K562 (cell line): ENCODE data around the gene MEX3C. TPM values are rescaled to one million over a fixed set of nuclear protein-coding genes. Genes with fewer than 3 reads are reported as not detected.

ENCODE experiments used
- ATAC-seq: fragments of 200-7000 bp; cut with Tn5 transposase; 3 replicates; pipeline ENCODE4 v1.9.1; 2020; ENCODE audit warnings: moderate library complexity
- BruUV-seq: library from RNA; stranded (reverse); fragments of 400-500 nt; replicated peaks from 2 replicates; lab custom pipeline; 2021; lab: Mats Ljungman, UMichigan
- CTCF ChIA-PET: fragments of 300-600 bp; formaldehyde crosslinking; extraction: SDS; loops from one replicate; lab custom pipeline; 2021; ENCODE audit warnings: low intra/inter-chr PET ratio; lab: Yijun Ruan, JAX
- POLR2A ChIA-PET: fragments of 300-600, 350-650 bp; sonication (Branson Sonifier 250); formaldehyde crosslinking; extraction: SDS; loops from one replicate; lab custom pipeline; 2021; ENCODE audit warnings: antibody characterized with exemption, inconsistent platforms; lab: Yijun Ruan, JAX
- DNase-seq, 4 experiments: peaks; one replicate each; pipeline versions ENCODE4 v3.0.0 to v3.0.0-alpha.2; 2011 to 2018; ENCODE audit warnings: low spot score in 3 of 4, mixed read lengths in 3 of 4; ENCODE audit errors: extremely low read depth in 1 of 4
- FAIRE-seq: peaks from 2 replicates; lab custom pipeline; 2011; peaks lifted over from hg19 to GRCh38; lab: Jason Lieb, UNC
- H2AFZ ChIP-seq: 2 replicates; pipeline ENCODE4 v1.6.0; 2011; ENCODE audit warnings: low read depth, low read length, control low read depth, inconsistent platforms
- H3K27ac ChIP-seq: fragments of 200-600 bp; 3 replicates; pipeline ENCODE4 v1.8.0; 2011; ENCODE audit warnings: low read depth, mild to moderate bottlenecking, control low read depth, inconsistent platforms, low read length, moderate library complexity, mixed read lengths; ENCODE audit errors: extremely low read depth
- H3K27me3 ChIP-seq, 2 experiments: fragments of 300-600 bp in 1 of 2; 2 replicates in 1 of 2; 3 replicates in 1 of 2; pipeline versions ENCODE4 v1.6.0 to v1.8.0; 2011; ENCODE audit warnings: inconsistent platforms in 2 of 2, low read length in 2 of 2, mild to moderate bottlenecking in 1 of 2, mixed read lengths in 1 of 2, moderate library complexity in 1 of 2; ENCODE audit not compliant: control insufficient read depth in 2 of 2, insufficient read depth in 2 of 2
- H3K36me3 ChIP-seq: fragments of 300-600 bp; 3 replicates; pipeline ENCODE4 v1.8.0; 2011; ENCODE audit warnings: mild to moderate bottlenecking, low read length, inconsistent platforms; ENCODE audit not compliant: control insufficient read depth, insufficient read depth
- H3K4me1 ChIP-seq, 2 experiments: fragments of 200-600 bp in 1 of 2; replicated peaks in 1 of 2; 2 replicates in 1 of 2; 3 replicates in 1 of 2; pipeline versions ENCODE4 v1.5.1 to v1.8.0; 2011; ENCODE audit warnings: inconsistent platforms in 2 of 2, low read length in 2 of 2, mild to moderate bottlenecking in 1 of 2, mixed read lengths in 1 of 2, moderate library complexity in 1 of 2; ENCODE audit not compliant: control insufficient read depth in 2 of 2, insufficient read depth in 2 of 2
- H3K4me2 ChIP-seq: 2 replicates; pipeline ENCODE4 v1.6.1; 2011; ENCODE audit warnings: low read length, control low read depth, inconsistent platforms, mixed read lengths; ENCODE audit not compliant: insufficient read depth
- H3K4me3 ChIP-seq: fragments of 200-600 bp; sonication (generic), shearing (Covaris generic); 2 replicates; pipeline ENCODE4 v1.5.1; 2016; ENCODE audit warnings: control low read depth, inconsistent platforms
- H3K79me2 ChIP-seq: fragments of 200-600 bp; 3 replicates; pipeline ENCODE4 v1.8.0; 2011; ENCODE audit warnings: low read length, inconsistent platforms; ENCODE audit not compliant: control insufficient read depth, insufficient read depth
- H3K9ac ChIP-seq, 2 experiments: 2 replicates each; pipeline versions ENCODE4 v1.6.0 to v1.6.1; 2011; ENCODE audit warnings: low read depth in 2 of 2, low read length in 2 of 2, control low read depth in 1 of 2, inconsistent platforms in 1 of 2, mild to moderate bottlenecking in 1 of 2, mixed read lengths in 1 of 2; ENCODE audit not compliant: insufficient read depth in 1 of 2
- H3K9me1 ChIP-seq: one replicate; pipeline ENCODE4 v1.6.0; 2011; ENCODE audit warnings: inconsistent platforms, mild to moderate bottlenecking, low read length, moderate library complexity; ENCODE audit not compliant: control insufficient read depth, insufficient read depth
- H3K9me3 ChIP-seq: replicated peaks from 2 replicates; pipeline ENCODE4 v1.5.1; 2011; ENCODE audit warnings: low read depth, low read length, inconsistent platforms; ENCODE audit not compliant: control insufficient read depth, insufficient read depth
- H4K20me1 ChIP-seq: replicated peaks from 2 replicates; pipeline ENCODE4 v1.6.1; 2011; ENCODE audit warnings: low read length, inconsistent platforms, mixed read lengths; ENCODE audit not compliant: control insufficient read depth, insufficient read depth
- ATF3 ChIP-seq, 2 experiments: fragments of 450-650 bp in 1 of 2; sonication (generic) in 1 of 2; formaldehyde crosslinking in 1 of 2; IDR thresholded peaks in 1 of 2; conservative IDR thresholded peaks in 1 of 2; 2 replicates each; pipeline versions ENCODE4 v1.6.1 to v1.8.1; 2016 to 2023; ENCODE audit warnings: mild to moderate bottlenecking in 2 of 2, moderate library complexity in 2 of 2, inconsistent platforms in 1 of 2, missing genetic modification reagents in 1 of 2
- BRD4 ChIP-seq: fragments of 200-600 bp; sonication (generic); IDR thresholded peaks from 2 replicates; pipeline ENCODE4 v1.6.1; 2017; ENCODE audit warnings: inconsistent platforms
- CBX1 ChIP-seq: sonication (generic); IDR thresholded peaks from 2 replicates; pipeline ENCODE4 v1.6.1; 2016; ENCODE audit warnings: antibody characterized with exemption, low read depth, mild to moderate bottlenecking
- DMBX1 ChIP-seq: fragments of 250-450 bp; sonication (Bioruptor Pico); IDR thresholded peaks from 2 replicates; pipeline ENCODE4 v1.8.0; 2022; ENCODE audit warnings: inconsistent platforms, mild to moderate bottlenecking, moderate library complexity, borderline replicate concordance
- HINFP ChIP-seq: fragments of 450-650 bp; conservative IDR thresholded peaks from 2 replicates; pipeline ENCODE4 v1.6.1; 2016; ENCODE audit warnings: missing genetic modification characterization, low read depth, mild to moderate bottlenecking, control low read depth, missing compliant biosample characterization
- HMG20B ChIP-seq: fragments of 250-450 bp; sonication (Bioruptor Pico); IDR thresholded peaks from 2 replicates; pipeline ENCODE4 v1.5.0; 2021; ENCODE audit warnings: mild to moderate bottlenecking
- HSF4 ChIP-seq: fragments of 250-450 bp; sonication (Bioruptor Pico); IDR thresholded peaks from 2 replicates; pipeline ENCODE4 v2.1.2; 2022; ENCODE audit warnings: mild to moderate bottlenecking, moderate library complexity, borderline replicate concordance
- KAT7 ChIP-seq: sonication (generic); formaldehyde crosslinking; IDR thresholded peaks from 2 replicates; pipeline ENCODE4 v1.8.0; 2022; ENCODE audit warnings: missing genetic modification reagents, mild to moderate bottlenecking, borderline replicate concordance
- KHSRP ChIP-seq: fragments of 450-650 bp; IDR thresholded peaks from 2 replicates; pipeline ENCODE4 v1.6.1; 2017
- SNIP1 ChIP-seq: fragments of 450-650 bp; IDR thresholded peaks from 2 replicates; pipeline ENCODE4 v1.7.1; 2017; ENCODE audit warnings: low read depth, mild to moderate bottlenecking
- SRSF7 ChIP-seq: fragments of 200-400 bp; formaldehyde crosslinking; optimal IDR thresholded peaks from 2 replicates; pipeline ENCODE3; 2017; ENCODE audit warnings: mild to moderate bottlenecking, low read depth, low read length
- TAF15 ChIP-seq: fragments of 200-400 bp; formaldehyde crosslinking; IDR thresholded peaks from 2 replicates; pipeline ENCODE4 v1.6.1; 2017; ENCODE audit warnings: mild to moderate bottlenecking, low read depth, low read length, moderate library complexity
- TAL1 ChIP-seq: fragments of 450-650 bp; IDR thresholded peaks from 2 replicates; pipeline ENCODE4 v1.6.1; 2016; ENCODE audit warnings: mild to moderate bottlenecking
- TCFL5 ChIP-seq: fragments of 250-450 bp; sonication (Bioruptor Pico); conservative IDR thresholded peaks from 2 replicates; pipeline ENCODE4 v1.6.1; 2021; ENCODE audit warnings: mild to moderate bottlenecking, moderate library complexity, matching md5 sums
- ZNF146 ChIP-seq: IDR thresholded peaks from one replicate; pipeline ENCODE4 v1.6.1; 2018; ENCODE audit warnings: missing compliant biosample characterization; ENCODE audit not compliant: unreplicated experiment
- ZNF224 ChIP-seq: sonication (generic); formaldehyde crosslinking; IDR thresholded peaks from 2 replicates; pipeline ENCODE4 v1.8.0; 2022; ENCODE audit warnings: mild to moderate bottlenecking, missing genetic modification reagents
- ZNF586 ChIP-seq: fragments of 450-650 bp; formaldehyde crosslinking; conservative IDR thresholded peaks from 2 replicates; pipeline ENCODE4 v1.4.0; 2020; ENCODE audit warnings: mild to moderate bottlenecking, moderate library complexity
- ZNF644 ChIP-seq: fragments of 200-800 bp; sonication (Bioruptor generic); IDR thresholded peaks from 2 replicates; pipeline ENCODE4 v1.6.1; 2016; ENCODE audit warnings: low read depth, missing genetic modification characterization, missing compliant biosample characterization
- WGBS: fragments of 100-300 bp; shearing (Covaris generic); methylation state at CpG from one replicate; pipeline ENCODE4 v1.1.6; 2016; ENCODE audit warnings: low coverage, mixed read lengths; ENCODE audit not compliant: insufficient coverage; ENCODE audit errors: missing lambda C conversion rate; 5-methylcytosine and 5-hydroxymethylcytosine counted together
- in situ Hi-C: fragments of 300-500 bp; cut with MboI; formaldehyde crosslinking; loops from 4 replicates; pipeline ENCODE4 v1.15.0; 2018; ENCODE audit warnings: inconsistent platforms, mixed read lengths
- intact Hi-C: fragments of 100-400 bp; cut with micrococcal nuclease; formaldehyde crosslinking; loops from 2 replicates; pipeline ENCODE4 v1.14.2; 2022
- polyA plus RNA-seq, 8 experiments: library from polyadenylated mRNA; depleted of rRNA in 4 of 8; stranded (reverse) in 5 of 8; unstranded in 3 of 8; fragments of >200 nt; fragmentation: Nextera tagmentation in 2 of 8; fragmentation: Illumina TruSeq in 1 of 8; extraction: Ambion mirVana in 2 of 8; extraction: Trizol in 1 of 8; gene quantifications; 2 replicates each; pipeline versions ENCODE4 v1.2.1 to v1.2.3, GENCODE V29; 2011 to 2014; ENCODE audit warnings: inconsistent platforms in 1 of 8, missing spikeins in 1 of 8
- total RNA-seq, 7 experiments: library from RNA; depleted of rRNA in 6 of 7; stranded (reverse); fragments of >200 nt in 6 of 7; fragmentation: Illumina TruSeq in 2 of 7; extraction: Trizol in 2 of 7; gene quantifications; 2 replicates each; pipeline versions ENCODE4 v1.2.1 to v1.2.3, GENCODE V29; 2011 to 2021; ENCODE audit warnings: low replicate concordance in 1 of 7
- TF ChIP-seq, protein P1 (sequence below): fragments of 150-350 bp; conservative IDR thresholded peaks from 2 replicates; pipeline ENCODE4 v1.6.1; 2014; ENCODE audit warnings: low read length

Gene MEX3C
- total and polyA plus RNA-seq, 9 of the 15 experiments (the other 6 are each of a cell fraction or from before 2014, with no cell fraction given): 2.4 to 14.2 (median 10.6) TPM

DNA sequence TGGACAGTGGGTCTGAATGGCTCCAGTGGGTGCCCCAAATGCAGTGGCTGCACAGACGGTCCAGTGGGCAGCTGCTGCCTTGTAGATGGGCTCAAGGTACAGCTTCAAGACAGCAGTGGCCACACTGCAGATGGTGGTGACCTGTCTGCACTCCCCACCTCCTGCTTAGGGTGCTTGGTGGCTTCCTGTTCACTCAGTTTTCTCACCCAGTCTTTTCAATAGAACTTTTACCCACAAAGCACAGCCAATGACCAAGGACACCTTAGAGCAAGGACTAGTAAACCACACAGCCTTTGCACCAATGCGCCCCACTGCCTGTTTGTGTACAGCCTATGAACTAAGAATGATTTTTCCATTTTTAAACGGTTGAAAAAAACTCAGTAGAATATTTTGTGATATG lies 34.9 kb downstream of the MEX3C start:
- no TSS peak for BruUV-seq
- H3K4me3 ChIP-seq: no peak overlapping the region
- no peaks in the 10 kb centered on the region for H3K9me1 ChIP-seq
- 7% methylated on average over 2 of the region's 3 CpGs for WGBS
- no peaks in the 10 kb centered on the region for H3K9me3 ChIP-seq
- H3K4me2 ChIP-seq: no peak overlapping the region
- no peak overlapping the region for H2AFZ ChIP-seq
- DNase-seq (no peak), FAIRE-seq (no peak), ATAC-seq (no peak)
- H3K27me3 ChIP-seq: peaks cover 0 to 19% of the 10 kb centered on the region in 2 experiments; a peak in 2 of 5 replicates
- no peak overlapping the region for H3K27ac ChIP-seq
- no peaks in the 10 kb centered on the region for H3K36me3 ChIP-seq
- no peak overlapping the region for H3K9ac ChIP-seq
- no peaks in the 10 kb centered on the region for H3K79me2 ChIP-seq
- CTCF ChIA-PET: no interaction called here
- POLR2A ChIA-PET: interaction anchor here (1.1 kb wide), 1 partner anchor 33 kb away, joined by 4 read pairs; no protein-coding TSS in a partner anchor
- no peaks in the 10 kb centered on the region for H4K20me1 ChIP-seq
- in situ Hi-C loops: no loop called here
- TF ChIP-seq TCFL5 (CRISPR knock-in tag) (no peak), KAT7 (CRISPR knock-in tag) (no peak), SRSF7 (no peak), TAF15 (no peak), SNIP1 (no peak), DMBX1 (CRISPR knock-in tag) (no peak), ZNF224 (no peak), ZNF586 (no peak), TAL1 (no peak), ATF3 (IDR thresholded peaks at IDR 0.05) (no peak), ATF3 (CRISPR knock-in tag; conservative IDR thresholded peaks at IDR 0.05) (no peak), HMG20B (no peak), BRD4 (no peak), HSF4 (no peak), KHSRP (no peak), HINFP (tag) (no peak), CBX1 (no peak), ZNF146 (CRISPR knock-in tag) (no peak), ZNF644 (tag) (no peak)
- TF ChIP-seq, protein P1, sequence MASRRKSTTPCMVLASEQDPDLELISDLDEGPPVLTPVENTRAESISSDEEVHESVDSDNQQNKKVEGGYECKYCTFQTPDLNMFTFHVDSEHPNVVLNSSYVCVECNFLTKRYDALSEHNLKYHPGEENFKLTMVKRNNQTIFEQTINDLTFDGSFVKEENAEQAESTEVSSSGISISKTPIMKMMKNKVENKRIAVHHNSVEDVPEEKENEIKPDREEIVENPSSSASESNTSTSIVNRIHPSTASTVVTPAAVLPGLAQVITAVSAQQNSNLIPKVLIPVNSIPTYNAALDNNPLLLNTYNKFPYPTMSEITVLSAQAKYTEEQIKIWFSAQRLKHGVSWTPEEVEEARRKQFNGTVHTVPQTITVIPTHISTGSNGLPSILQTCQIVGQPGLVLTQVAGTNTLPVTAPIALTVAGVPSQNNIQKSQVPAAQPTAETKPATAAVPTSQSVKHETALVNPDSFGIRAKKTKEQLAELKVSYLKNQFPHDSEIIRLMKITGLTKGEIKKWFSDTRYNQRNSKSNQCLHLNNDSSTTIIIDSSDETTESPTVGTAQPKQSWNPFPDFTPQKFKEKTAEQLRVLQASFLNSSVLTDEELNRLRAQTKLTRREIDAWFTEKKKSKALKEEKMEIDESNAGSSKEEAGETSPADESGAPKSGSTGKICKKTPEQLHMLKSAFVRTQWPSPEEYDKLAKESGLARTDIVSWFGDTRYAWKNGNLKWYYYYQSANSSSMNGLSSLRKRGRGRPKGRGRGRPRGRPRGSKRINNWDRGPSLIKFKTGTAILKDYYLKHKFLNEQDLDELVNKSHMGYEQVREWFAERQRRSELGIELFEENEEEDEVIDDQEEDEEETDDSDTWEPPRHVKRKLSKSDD: no peak
- TF ChIP-seq, all 486 proteins: peak for 0
- no peaks in the 10 kb centered on the region; a peak in 1 of 5 replicates for H3K4me1 ChIP-seq
- intact Hi-C loops: no loop called here
